Cardiac fibroblast (primary cell): ENCODE data around the gene GPRASP3.

Experiments used
- DNase-seq, 2 donors: peaks; one replicate each; pipeline versions ENCODE4 v3.0.0 to v3.0.0-alpha.2; 2010; ENCODE audit warnings: low read depth in 2 of 2
- H3K4me3 ChIP-seq, 2 donors: replicated peaks in 1 of 2; 1 replicate in 1 of 2; 2 replicates in 1 of 2; pipeline ENCODE4 v1.5.1; 2011; ENCODE audit warnings: low read depth in 2 of 2, low read length in 2 of 2, mild to moderate bottlenecking in 2 of 2, moderate library complexity in 1 of 2
- CTCF ChIP-seq: IDR thresholded peaks from one replicate; pipeline ENCODE4 v1.5.1; 2011; ENCODE audit warnings: low read depth, mild to moderate bottlenecking, low read length, inconsistent platforms

Gene GPRASP3

GRCh38 chrX:102745513-102745856 is 24.9 kb downstream of the GPRASP3 start:
- H3K4me3 ChIP-seq = peak overlapping the region; percentile 60
- no peak for DNase-seq
- TF ChIP-seq CTCF = no peak

- no peak for TF ChIP-seq CTCF
- DNase-seq = peak; percentile 10 to 33
- H3K4me3 ChIP-seq = peak overlapping the region; percentile 60
Measured at GRCh38 chrX:102745857-102746584, 25.5 kb downstream of the GPRASP3 start.

- H3K4me3 ChIP-seq = no peak overlapping the region
- peak; percentile 56 to 86 for DNase-seq
- no peak for TF ChIP-seq CTCF
Measured at GRCh38 chrX:102765217-102765616, 44.7 kb downstream of the GPRASP3 start.

- H3K4me3 ChIP-seq = no peak overlapping the region
- TF ChIP-seq CTCF = no peak
- peak; percentile 46 to 74 for DNase-seq
Measured at GRCh38 chrX:102765809-102766208, 45.3 kb downstream of the GPRASP3 start.

GRCh38 chrX:102767287-102767686 is 46.7 kb downstream of the GPRASP3 start:
- no peak overlapping the region for H3K4me3 ChIP-seq
- TF ChIP-seq CTCF = no peak
- DNase-seq = no peak

- DNase-seq = peak; percentile 88 to 93
- no peak for TF ChIP-seq CTCF
- peak overlapping the region; percentile 59 to 71 for H3K4me3 ChIP-seq
Measured at GRCh38 chrX:102768987-102769761, 48.6 kb downstream of the GPRASP3 start.
